Vagina (tissue), 2 donors: Measurements from ENCODE around the gene CABLES2.

Experiments
- CTCF ChIP-seq, 3 experiments: fragments of 450-650 bp in 2 of 3; fragments of 200-600 bp in 1 of 3; sonication (generic) in 1 of 3; IDR thresholded peaks; one replicate each; pipeline ENCODE4 v1.5.1; 2017 to 2019; ENCODE audit warnings: antibody characterized with exemption in 3 of 3, mild to moderate bottlenecking in 2 of 3, moderate library complexity in 2 of 3
- POLR2A ChIP-seq, 2 donors: fragments of 450-650 bp; IDR thresholded peaks; one replicate each; pipeline ENCODE4 v1.6.1; 2017; ENCODE audit warnings: antibody characterized with exemption in 2 of 2, mild to moderate bottlenecking in 2 of 2, moderate library complexity in 2 of 2
- POLR2AphosphoS5 ChIP-seq, 2 donors: sonication (generic); formaldehyde crosslinking; IDR thresholded peaks; one replicate each; pipeline ENCODE4 v1.9.0; 2017; ENCODE audit warnings: antibody characterized with exemption in 2 of 2, mild to moderate bottlenecking in 2 of 2, low read depth in 1 of 2; ENCODE audit not compliant: insufficient read depth in 1 of 2

- TF ChIP-seq CTCF (IDR thresholded peaks at IDR 0.05): no peak
- no peak for TF ChIP-seq POLR2A (IDR thresholded peaks at IDR 0.05)
- no peak for TF ChIP-seq POLR2AphosphoS5 (IDR thresholded peaks at IDR 0.05; ENCODE audit: insufficient read depth in 1 of 2, low read depth in 1 of 2)
These were observed 39.4 kb upstream of the CABLES2 start for GRCh38 chr20:62446481-62446880.
